Fibroblast of skin of right biceps (primary cell): ENCODE data around the gene CDKN2AIP.
"Not testable (repeated sequence)": the region's sequence is repeated elsewhere in the genome, so short reads cannot be mapped to it uniquely, and the experiment has no call there.

ENCODE experiments used
- DNase-seq: peaks from one replicate; pipeline ENCODE4 v3.0.0-alpha.2; 2013

Gene CDKN2AIP

DNA sequence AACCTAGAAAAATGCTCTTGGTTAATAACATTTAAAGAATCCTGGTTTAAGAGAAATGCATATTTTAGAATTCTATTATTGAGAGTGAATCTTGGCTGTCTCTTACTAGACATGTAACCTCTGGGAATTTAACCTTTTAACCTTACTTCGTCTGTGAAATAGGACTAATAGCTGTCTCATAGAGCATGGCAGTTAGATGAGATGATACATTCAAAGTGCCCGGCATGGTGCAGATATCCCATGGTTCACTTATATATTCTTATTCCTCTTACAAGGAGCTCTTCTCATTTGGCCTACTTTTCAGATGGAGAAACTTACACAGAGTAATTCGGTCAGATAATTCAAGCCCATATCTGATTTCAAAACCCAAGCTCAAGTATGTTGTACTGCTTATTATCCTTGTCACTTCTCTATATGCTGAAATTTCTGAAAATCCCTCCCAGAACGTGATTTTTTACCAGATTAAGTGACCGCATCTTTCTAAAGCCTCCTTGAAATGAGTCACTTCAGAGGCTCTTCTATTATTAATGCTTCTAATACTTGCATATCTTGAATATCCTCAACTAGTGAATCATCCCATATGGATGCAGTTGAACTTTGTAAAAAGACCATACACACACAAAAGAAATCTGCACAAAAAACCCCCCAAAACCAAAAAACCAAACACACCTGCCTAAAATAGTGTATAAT is 4.9 kb downstream of the CDKN2AIP start:
- DNase-seq = peak; percentile 79

DNA sequence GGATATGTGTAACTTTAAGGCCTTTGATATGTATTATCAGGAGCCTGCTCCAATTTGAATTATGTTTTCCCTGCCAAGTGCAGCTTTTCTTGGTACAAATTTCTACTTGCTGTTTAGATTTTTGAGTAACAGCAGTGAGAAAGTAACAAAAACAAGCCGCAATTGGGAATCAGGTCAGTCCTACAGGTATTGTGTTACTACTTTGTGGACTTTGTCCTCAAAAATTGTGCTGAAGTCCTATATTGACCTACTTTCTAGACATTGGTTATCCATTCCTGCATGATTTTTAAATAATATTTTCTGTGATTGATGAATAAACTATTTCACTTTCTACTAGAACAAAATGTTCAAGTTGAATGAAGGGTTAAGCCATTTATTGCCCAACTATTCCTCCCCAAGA is 5.7 kb downstream of the CDKN2AIP start:
- DNase-seq = no peak

DNA sequence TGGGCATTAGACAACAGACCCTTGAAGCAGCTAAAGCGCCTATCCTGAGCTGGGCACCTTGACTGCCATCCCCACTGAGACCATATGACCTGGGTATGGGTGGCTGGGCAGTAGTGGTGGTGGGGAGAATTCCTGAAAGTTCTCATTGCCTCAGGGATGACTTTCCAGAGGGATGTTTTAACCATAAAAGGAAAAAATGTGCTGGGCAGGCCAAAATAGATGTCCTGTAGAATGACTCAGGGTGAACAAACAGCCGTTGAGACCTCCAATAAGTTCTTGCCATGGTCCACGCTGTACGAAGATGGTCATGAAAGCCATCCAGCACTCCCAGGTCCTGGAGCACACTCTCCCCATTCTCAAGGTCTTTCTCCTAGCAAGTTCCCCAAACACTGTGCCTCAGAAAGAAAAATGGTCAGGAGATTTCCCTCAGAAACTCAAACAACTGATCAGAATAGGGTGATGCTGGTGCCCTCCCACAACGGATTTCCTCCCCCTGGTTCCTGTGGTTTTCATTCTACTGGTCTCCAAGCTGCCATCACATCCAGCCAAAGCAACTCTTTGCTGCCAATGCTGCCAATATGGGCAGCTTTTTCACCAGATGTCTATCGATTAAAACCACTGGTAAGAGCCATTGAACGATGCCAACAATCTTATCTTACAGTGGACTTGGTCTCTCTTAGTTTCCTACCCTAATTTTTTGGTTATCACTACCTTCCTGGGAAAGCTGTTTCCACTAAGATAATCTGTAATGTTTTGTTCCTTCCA is 11.2 kb downstream of the CDKN2AIP start:
- DNase-seq = peak; percentile 42

DNA sequence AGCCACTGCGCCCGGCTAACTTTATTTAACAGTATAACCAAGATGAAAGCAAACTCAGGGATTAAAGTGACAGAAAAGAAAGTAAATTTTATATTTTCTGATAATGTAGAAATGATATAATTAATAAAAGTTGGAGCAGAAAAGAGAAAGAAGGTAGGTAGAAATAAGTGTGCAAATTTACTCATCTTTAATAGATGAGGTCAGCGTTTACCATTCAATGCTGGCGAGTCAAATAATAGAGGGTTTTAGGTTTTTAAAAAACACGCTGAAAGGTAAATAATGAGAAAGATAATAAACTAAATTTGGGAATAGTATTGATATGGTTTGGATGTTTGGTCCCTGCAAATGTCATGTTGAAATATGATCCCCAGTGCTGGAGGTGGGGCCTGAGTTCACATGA is 13.6 kb downstream of the CDKN2AIP start:
- no peak for DNase-seq

DNA sequence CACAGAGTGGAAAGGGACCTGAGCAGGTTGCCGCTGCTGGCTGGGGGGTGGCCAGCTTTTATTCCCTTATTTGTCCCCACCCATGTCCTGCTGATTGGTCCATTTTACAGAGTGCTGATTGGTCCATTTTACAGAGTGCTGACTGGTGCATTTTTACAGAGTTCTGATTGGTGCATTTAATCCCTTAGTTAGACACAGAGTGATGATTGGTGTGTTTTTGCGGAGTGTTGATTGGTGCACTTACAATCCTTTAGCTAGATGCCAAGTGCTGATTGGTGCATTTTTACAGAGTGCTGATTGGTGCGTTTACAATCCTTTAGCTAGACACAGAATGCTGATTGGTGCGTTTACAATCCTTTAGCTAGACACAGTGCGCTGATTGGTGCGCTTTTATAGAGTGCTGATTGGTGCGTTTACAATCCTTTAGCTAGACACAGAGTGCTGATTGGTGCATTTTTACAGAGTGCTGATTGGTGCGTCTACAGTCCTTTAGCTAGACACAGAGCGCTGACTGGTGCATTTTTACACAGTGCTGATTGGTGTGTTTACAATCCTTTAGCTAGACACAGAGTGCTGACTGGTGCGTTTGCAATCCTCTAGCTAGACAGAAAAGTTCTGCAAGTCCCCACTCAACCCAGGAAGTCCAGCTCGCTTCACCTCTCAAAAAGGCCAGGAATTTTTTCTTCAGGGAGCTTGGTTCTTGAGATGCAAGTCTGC is 19.6 kb downstream of the CDKN2AIP start:
- not testable (repeated sequence) for DNase-seq

DNA sequence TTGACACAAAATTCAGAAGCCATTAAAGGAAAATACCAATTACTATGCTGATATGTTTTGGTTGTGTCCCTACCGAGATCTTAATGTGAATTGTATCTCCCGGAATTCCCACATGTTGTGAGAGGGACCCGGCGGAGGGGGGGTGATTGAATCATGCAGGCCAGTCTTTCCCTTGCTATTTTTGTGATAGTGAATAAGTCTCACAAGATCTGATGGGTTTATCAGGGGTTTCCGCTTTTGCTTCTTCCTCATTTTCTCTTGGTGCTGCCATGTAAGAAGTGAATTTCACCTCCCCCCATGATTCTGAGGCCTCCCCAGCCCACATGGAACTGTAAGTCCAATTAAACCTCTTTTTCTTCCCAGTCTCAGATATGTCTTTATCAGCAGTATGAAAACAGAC is 21.4 kb downstream of the CDKN2AIP start:
- not testable (repeated sequence) for DNase-seq

DNA sequence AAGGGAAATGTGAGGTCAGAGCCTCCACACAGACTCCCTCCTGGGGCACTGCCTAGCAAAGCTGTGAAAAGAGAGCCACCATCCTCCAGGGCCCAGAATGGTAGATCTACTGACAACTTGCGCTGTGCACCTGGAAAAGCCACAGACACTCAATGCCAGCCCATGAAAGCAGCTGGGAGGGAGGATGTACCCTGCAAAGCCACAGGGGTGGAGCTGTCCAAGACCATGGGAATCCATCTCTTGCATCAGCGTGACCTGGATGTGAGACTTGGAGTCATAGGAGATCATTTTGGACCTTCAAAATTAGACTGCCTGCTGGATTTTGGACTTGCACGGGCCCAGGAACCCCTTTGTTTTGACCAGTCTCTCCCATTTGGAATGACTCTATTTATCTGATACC is 22.8 kb downstream of the CDKN2AIP start:
- no peak for DNase-seq

DNA sequence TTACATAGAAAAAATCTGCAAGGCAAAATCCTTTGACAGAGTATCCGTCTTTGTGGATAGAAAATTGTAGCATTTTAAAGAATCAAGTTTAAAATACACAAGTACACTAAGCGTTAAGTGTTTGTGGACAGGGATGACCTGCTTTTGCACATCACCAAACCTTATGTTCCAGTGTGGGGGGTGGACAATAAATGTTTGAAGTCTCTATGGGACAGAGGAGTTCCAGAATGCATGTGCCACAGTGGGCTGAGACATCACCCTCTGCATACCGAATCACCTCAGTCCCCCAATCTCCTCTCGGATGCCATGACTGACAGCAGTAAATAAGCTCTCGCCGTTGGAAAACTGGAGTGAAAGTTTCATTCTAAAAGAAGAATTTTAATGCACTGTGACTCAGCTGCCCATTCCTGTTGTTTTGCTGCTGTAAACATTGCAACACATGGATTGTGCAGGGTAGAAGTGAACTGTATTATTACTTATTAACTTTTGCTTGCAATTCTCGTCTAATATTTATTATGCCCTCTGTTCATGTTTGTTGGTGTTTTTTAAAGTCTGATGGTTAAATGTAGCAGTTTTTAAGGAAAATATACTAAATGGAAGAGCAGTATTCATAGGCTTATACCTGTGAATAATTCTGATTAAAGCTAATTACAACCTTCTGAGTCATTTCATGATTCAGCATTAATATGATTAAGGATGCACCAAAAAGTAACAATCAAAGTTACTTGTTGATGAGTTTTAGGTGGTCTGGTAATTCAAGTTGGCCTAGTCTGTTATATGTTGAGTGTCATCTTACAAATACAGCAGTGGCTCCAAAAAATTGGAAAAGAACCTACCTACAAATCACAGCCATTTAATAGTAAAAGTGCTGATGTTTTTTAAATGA is 24.0 kb downstream of the CDKN2AIP start:
- DNase-seq = peak; percentile 15

DNA sequence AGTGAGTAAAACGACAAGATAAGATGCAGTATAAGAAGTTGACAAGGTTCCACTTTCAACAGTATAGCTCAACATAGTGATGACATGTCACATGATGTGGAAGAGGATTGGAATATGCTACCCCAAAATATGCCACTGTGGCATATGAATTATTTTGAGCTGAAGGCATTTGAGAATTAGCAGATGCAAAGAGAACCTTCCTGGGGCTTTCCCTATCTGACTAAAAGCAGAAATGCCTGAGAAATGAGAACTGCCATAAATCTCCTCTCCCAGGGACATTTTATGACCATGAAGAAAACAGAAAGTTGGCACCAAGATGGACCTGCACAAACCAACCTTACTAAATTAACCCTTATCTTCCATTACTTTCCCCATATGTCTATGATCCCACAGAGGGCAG is 24.8 kb downstream of the CDKN2AIP start:
- DNase-seq = no peak

DNA sequence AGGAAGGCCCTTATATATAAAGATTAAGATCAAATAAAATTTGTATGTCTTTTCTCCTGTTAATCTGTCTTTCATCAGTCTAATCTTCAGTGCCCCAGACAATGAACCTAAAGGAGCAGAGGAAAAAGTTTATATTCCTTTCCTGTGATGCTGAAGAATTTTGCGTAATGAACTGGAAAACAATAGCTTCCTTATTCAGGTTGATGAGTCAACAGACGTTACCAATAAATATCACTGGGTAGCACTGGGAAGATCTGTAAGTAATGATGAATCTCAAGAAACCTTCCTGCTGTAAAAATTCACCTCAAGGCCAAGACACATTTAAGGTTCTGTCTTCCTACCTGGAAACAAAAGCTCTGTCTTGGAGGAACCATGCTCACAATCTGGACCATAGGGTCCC is 25.5 kb downstream of the CDKN2AIP start:
- DNase-seq = no peak

DNA sequence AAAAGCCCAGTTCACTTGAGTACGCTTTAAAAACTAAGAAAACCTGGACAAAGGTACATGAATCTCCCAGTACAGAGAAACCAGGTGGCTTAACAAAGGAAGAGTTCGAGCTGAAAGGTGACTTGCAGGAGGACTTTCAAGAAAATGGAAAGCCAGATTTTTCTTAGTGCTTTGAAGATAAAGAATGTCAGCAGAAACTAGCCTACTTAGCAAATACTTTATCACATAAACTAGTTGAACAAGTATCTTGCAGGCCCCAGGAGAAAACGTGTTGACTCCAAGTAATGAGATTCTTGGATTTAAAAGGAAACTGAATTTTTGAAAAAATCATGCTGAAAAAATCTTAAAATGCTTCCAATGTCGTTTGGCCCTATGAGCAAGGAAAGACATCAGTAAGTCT is 26.4 kb downstream of the CDKN2AIP start:
- no peak for DNase-seq

DNA sequence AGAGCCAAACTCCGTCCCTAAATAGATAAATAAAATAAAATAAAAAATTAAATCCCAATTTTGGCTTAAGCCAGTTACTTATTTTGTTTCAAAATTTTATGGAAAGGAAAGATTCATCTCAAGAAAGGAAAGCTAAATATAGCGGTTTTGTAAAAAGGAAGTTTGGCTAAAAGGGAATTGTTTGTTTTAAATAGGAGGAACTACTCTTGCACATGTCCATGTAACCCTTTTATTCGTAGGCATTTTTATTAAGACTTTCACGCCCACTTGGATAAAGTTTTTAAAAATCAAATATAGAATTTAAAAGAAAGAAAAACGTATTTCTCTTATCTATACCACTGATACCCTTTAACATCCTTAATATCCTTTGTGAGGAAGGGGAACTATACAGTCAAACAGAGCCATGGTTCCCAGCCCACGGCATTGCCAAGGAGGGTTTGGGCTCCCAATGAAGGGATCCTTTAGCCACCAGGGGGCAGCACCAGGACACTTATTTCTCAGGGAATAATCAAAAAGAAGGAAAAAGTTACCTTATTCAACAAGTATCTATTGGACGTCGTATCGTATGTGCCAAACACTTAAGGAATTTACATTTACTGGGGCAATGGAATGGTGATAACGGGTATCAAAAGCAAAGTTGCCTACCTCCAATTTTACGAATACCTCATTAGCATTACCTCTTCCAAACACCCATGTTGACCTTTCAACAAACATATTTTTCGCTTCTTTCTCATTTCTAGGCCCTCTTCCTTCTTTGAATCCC is 27.7 kb downstream of the CDKN2AIP start:
- peak; percentile 72 for DNase-seq

DNA sequence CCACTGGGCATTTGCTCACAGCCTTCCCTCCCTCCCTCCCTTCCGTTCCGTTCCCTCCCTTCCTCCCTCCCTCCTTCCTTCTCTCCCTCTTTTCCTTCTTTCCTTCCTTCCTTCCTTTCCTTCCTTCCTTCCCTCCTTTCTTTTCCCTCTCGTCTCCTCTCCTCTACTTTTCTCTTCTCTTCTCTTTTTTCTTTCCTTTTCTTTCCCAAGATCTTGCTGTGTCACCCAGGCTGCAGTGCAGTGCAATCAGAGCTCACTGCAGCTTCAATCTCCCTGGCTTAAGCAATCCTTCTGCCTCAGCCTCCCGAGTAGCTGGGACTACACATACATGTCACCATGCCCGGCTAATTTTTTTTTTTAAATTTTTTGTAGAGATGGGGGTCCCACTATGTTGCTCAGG is 33.7 kb downstream of the CDKN2AIP start:
- DNase-seq = no peak

DNA sequence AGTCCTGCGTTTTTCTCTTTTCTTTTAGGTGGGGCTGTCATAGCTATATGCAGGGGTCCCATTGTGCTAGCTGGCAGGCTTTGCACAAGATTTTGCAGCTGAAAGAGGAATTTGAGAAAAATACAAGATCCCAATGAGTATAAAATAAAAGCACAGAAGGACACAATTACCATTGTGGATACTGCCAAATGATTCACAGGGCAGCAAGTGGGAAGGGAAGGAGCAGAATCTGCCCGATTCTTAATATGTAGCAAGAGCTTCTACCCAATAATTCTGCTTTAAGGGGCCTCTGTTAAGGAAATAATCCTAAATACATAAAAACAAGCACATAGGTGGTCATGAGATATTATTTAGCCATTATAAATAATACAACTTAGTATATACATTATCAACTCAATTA is 34.5 kb downstream of the CDKN2AIP start:
- no peak for DNase-seq

DNA sequence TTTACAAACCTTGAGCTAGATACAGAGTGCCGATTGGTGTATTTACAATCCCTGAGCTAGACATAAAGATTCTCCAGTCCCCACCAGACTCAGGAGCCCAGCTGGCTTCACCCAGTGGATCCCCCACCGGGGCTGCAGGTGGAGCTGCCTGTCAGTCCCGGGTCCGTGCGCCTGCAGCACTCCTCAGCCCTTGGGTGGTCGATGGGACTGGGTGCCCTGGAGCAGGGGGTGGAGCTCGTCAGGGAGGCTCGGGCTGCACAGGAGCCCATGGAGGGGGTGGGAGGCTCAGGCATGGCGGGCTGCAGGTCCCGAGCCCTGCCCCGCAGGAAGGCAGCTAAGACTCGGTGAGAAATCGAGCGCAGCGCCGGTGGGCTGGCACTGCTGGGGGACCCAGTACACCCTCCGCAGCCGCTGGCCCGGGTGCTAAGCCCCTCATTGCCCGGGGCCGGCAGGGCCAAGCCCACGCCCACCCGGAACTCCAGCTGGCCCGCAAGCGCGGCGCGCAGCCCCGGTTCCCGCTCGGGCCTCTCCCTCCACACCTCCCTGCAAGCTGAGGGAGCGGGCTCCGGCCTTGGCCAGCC is 38.2 kb downstream of the CDKN2AIP start:
- DNase-seq = not testable (repeated sequence)

DNA sequence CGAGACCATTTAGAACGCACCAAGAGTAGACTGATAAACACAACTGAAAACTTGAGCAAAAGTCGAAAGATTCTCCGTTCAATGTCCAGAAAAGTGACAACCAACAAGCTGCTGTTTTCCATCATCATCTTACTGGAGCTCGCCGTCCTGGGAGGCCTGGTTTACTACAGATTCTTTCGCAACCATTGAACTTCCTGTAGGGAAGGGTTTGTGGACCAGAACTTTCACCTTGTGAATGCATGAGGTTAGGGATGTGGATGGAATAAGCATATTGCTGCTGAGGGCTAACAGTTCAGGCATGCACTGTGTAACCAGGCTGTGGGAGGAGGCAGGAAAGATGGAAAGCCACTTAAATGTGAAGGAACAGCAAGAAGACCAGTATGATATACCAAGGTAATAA is 39.6 kb downstream of the CDKN2AIP start:
- DNase-seq = no peak

DNA sequence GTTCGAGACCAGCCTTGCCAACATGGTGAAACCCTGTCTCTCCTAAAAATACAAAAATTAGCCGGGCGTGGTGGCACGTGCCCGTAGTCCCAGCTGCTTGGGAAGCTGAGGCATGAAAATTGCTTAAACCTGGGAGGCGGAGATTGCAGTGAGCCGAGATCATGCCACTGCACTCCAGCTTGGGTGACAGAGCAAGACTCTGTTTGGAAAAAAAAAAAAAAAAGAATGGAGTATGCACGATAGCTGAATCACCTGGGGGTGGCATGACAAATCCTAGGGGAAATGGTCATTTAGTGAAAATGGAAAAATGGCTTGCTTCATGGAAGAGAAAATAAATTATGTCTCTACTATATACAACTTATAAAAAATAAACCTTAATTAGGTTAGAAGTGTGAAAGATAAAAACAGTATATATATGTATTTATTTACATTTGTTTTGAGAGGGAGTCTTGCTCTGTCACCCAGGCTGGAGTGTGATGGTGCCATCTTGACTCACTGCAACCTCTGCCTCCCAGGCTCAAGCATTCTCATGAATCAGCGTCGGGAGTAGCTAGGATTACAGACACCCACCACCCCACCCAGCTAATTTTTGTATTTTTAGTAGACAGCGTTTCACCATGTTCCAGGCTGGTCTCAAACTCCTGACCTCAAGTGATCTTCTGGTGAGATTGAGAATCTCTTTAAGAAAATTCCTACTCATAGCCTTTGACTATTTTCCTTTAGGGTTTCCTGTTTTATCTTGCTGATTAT is 41.1 kb downstream of the CDKN2AIP start:
- no peak for DNase-seq

DNA sequence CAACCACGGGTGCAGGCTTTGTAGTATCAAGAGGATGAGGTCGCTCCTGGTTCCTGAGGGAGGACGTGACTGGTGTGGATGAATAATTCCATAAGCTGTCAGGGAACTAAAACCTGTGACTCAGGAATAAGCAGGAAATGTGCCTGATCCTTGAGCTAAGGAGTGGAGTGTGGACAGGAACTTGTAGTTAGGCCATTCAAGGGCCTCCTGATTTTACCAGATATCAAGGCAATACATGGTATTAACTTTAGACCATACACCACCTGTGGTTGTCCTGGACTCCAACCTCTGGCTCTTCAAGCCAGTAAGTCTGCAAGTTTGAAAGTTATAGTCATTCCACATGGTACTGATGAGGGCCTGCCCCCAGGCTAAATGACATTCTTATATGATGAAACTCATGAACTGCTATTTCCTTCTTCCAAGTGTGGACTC is 48.4 kb downstream of the CDKN2AIP start:
- peak; percentile 71 for DNase-seq

DNA sequence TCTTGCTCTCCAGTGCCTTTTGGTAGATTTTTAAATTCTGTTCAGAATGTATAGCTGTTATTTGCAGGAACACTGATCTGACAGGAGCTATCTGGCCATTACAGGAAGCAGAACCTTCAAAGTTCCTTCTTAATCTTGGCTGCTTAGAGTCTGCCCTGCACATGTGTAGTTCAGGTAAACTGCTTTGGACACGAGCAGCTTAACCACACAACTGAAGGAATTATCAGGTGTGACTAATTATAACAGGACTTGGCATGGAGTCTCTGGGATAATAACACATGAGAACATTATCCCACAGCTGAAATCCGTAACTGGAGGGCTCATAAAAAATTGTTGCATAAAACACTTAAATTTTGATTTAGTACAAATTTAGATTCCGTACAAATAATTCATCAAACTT is 48.8 kb downstream of the CDKN2AIP start:
- DNase-seq = no peak

DNA sequence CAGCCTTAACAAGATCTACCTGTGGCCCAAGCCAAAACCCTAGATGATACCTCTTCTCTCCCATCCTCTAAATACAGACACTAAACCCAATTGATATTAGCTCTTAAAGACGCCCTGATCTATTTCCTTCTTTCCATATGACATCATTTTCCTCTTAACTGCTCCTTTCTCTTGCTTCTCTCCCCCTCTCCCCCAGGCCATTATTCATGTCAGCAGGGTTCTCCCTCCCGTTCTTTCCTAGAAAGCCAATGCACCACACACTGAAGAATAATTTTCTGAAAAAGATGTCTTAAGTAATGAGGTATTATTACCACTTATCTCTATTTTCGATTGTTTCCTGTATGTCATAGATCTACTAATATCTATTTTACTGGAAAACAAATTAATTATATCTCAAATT is 50.7 kb downstream of the CDKN2AIP start:
- DNase-seq = no peak
